GM18861 (cell line): Measurements from ENCODE around the gene LRR1.
A peak's percentile ranks its signal among the peaks of the same experiment; 100 is the strongest.
"Not testable (repeated sequence)": the region's sequence is repeated elsewhere in the genome, so short reads cannot be mapped to it uniquely, and the experiment has no call there.

ENCODE experiments used
- ATAC-seq: cut with Tn5 transposase; IDR thresholded peaks from one replicate; pipeline ENCODE4 v1.9.1; 2021; ENCODE audit not compliant: unreplicated experiment

Gene LRR1, protein sequence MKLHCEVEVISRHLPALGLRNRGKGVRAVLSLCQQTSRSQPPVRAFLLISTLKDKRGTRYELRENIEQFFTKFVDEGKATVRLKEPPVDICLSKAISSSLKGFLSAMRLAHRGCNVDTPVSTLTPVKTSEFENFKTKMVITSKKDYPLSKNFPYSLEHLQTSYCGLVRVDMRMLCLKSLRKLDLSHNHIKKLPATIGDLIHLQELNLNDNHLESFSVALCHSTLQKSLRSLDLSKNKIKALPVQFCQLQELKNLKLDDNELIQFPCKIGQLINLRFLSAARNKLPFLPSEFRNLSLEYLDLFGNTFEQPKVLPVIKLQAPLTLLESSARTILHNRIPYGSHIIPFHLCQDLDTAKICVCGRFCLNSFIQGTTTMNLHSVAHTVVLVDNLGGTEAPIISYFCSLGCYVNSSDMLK

DNA sequence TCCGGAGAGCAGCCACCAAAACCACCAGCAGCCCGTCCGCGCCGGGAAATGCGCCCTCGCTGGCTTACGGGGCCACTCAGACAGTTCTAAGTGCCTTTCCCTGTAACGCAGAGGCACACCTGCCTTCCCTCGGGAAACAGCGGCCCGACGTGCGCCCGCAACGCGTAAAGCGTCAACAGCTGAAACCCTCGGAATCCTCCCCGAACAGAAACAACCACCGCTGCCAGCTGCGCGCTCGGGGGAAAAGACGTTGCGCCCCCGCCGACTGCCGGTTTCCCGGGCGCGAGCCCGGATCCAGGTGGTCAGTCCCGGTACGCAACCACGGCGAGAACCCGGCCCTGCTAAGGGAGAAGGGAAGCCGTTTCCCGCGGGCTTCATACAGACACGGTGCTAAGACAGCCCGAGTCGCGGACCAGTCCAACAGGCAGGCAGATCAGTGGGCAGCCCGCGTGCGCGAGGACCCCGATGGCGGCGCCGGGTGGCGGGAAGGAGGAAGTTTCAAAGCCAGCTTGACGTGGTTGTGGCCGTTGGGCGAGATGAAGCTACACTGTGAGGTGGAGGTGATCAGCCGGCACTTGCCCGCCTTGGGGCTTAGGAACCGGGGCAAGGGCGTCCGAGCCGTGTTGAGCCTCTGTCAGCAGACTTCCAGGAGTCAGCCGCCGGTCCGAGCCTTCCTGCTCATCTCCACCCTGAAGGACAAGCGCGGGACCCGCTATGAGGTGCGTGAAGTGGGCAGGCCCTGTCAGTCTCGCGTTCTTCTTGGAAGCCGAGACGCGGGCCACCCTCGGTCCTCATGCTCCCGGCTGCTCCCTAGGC lies at the start of gene LRR1:
Gene LRR1 (plus strand): TSS at position 456 of the 816 bp plus-strand sequence. CDS start 81 bp downstream, at position 537.
- peak; percentile 43 for ATAC-seq

DNA sequence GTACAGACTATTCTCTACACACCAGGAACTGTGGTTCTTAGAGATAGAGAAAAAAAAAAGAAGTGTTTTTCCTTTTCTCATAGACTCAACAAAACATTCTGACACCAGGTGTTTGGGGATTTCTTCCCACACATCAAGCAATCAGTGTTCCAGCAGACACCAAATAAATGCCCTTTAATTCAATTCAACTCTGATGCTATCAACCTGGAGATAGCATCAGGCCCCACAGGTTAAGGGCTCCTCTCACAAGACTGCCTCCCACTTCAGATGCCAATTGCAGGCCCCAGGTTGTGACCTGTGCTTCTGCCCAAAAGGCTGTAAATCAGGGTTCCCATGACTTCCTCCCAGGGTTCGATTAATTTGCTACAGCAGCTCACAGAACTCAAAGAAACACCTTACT lies 49.3 kb upstream of the LRR1 start:
- ATAC-seq: no peak

DNA sequence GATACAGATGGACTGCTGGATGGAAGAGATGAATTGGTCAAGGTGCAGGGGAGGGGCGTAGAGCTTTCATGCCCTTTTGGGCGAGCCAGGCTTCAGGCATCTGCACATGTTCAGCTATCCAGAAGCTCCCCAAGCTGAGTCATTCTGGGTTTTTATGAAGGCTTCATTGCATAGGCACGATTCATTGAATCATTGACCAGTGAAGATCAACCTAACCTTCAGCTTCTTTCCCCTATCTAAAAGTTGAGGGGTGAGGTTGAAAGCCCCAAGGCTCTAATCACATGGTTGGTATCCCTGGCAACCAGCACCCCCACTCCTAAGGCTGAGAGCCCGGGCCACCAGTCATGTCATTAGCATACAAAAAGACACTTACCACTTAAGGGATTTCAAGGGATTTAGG lies 48.9 kb upstream of the LRR1 start:
- ATAC-seq: no peak

DNA sequence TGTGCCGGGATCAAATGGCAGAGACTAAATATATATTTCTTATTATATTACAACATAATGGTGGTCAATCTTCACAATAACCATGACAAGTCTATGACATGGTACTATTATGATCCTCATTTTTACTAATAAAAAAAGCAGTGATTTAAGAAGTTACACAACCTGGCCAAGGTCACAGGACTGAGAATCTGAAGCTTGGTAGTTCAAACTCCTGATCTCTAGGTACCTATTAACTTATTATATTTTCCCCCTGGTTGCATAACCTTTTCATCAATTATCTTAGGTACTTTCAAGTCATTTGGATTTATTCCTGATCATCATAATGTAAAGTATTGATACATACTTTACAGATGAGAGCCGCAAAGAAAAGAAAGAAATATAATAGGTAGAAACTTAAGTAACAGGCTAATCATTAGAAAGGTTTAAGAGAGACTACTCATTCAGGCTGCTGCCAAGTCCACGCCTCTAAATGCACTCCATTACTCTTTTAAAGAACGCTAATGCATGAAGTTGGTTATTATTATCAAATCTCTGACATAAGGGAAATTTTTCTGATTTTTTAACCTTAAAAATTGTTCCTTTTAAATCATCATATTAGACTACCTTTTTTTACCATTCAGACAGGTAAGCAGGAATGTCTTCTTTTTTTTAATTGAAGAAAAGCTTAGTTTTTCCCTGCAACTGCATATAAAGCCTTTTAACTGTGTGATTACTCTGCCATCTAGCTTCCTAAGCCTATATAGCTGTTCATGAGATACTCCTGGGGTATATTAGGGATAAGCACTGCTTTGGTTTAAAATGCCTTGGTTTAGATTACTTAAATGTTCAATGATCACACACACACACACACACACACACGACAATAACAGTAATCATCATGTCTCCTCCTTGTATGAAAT lies 48.2 kb upstream of the LRR1 start:
- ATAC-seq: no peak

DNA sequence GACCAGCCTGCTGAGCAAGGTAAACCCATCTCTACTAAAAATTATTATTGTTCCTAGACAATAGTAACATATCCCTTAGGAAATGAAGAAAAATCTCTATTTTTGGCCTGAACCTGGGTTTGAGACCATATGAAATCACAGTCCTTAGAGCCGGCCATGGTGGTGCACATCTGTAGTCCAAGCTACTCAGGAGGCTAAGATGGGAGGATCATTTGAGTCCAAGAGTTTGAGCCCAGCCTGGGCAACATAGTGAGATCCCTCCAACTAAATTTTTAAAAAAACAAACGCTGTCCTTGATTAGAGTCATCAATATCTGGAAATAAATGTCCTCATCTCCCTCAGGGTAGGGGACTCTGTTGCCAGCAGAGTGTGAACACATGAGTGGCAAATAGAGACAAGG lies 47.2 kb upstream of the LRR1 start:
- no peak for ATAC-seq

DNA sequence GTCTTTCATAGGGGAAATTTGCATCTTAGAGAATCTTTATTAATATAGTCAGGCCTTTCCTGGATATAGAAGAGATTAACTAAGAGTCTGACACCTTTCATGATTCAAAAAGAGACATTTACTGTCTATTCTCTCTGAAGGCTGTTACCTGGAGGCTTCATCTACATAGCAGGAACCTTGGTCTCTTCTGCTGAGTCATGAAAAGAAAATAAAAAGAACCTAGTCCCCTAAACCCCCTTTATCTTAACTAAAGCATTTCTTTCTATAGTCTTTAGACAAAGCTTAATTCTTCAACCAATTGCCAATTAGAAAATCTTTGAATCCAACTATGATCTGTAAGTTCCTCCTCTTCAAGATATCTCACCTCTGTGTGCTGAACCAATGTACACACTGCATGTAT lies 45.6 kb upstream of the LRR1 start:
- no peak for ATAC-seq

DNA sequence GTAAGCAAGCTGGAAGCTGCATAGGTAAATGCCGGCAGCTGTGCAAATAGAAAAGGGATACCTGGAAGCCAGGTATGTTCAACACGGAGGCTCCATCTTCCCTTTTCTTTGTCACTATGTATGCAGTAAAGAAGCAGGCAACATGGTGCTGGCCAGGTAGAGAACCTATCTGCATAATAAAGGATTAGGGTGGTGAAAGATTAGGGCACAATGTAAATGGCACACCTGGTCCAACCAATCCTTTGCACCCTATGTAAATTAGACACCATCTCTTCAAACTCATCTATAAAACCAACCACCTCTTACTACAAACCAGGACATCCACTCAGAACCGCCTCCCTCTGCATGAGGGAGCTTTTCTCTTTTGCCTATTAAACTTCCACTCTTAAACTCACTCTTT lies 44.8 kb upstream of the LRR1 start:
- no peak for ATAC-seq

DNA sequence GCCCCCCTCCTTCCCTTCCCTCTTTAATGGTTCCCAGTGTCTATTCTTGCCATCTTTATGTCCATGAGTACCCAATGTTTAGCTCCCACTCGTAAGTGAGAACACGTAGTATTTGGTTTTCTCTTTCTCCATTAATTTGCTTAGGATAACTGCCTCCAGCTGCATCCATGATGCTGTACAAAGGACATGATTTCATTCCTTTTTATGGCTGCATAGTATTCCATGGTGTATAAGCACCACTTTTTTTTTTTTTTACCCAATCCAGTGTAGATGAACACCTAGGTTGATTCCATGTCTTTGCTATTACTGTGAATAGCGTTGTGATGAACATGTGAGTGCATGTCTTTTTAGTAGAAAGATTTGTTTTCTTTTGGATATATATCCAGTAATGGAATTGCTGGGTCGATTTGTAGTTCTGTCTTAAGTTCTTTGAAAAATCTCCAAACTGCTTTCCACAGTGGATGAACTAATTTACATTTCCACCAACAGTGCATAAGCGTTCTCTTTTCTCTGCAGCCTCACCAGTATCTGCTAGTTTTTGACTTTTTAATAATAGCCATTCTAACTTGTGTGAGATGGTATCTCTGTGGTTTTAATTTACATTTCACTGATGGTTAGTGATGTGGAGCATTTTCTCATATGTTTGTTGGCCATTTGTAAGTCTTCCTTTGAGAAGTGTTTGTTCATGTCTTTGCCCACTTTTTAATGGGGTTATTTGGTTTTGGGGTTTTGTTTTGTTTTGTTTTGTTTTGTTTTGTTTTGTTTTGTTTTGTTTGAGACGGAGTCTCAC lies 38.6 kb upstream of the LRR1 start:
- no peak for ATAC-seq

DNA sequence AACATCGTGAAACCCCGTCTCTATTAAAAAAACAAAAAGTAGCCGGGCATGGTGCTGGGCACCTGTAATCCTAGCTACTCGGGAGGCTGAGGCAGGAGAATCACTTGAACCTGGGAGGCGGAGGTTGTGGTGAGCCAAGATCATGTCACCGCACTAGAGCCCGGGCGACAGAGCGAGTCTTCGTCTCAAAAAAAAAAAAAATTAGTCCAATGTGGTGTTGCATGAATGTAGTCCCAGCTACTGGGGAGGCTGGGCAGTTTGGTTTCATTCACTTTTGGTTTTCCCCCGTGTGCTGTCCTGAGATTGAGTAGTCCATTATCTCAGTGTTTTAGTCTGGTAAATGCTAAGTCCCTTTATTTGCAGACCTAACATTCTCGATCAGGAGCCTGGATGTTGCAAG lies 32.0 kb upstream of the LRR1 start:
- ATAC-seq: no peak

DNA sequence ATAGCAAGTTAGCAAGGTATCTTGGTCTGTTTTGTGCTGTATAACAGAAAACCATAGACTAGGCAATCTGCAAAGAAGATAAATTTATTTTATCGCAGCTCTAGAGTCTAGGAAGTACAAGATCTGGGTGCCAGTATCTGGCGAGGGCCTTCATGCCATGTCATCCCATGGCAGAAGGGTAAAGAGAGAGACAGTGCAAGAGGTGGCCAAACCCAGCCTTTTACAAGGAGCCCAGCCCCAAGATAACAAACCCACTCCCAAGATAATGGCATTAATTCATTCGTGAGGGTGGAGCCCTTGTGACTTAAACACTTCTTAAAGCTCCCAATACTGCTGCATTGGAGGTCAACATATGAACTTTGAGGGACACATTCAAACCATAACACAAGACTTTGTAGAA lies 29.5 kb upstream of the LRR1 start:
- ATAC-seq: no peak

DNA sequence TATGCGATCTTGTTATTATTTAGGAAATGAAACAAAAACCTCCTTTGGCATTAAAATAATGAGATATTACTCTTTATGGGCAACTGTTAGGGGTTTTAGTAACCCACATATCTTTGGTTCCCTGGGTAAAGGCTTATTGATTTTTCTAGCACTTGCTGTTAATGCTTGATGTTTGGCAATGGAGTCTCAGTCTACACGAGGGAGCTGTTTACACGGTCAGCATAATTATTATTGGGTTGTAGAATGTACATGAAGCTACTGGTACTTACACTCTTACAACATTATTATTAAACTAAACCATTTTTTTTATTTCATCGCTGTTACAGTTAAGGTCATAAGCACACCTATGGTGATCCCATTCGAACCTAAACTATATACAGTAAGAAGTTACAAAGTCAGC lies 24.7 kb upstream of the LRR1 start:
- ATAC-seq: no peak

DNA sequence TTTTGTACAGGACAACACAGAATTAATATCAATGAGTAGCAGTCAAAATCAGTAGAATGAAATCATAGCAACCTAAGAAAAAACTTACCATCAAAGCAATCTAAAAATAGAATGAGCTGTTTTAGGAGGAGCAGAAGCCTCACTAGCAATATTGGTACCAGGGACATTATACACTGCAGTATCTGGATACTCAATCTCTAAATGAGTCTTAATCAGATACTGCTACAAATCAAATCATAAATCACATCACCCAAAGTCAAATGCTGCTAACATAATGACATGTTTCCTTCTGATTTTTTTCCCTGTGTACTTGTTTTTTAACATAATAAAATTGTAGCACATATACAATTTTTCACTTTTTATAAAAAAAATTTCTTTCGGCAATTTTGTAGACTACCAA lies 20.6 kb upstream of the LRR1 start:
- ATAC-seq: no peak

DNA sequence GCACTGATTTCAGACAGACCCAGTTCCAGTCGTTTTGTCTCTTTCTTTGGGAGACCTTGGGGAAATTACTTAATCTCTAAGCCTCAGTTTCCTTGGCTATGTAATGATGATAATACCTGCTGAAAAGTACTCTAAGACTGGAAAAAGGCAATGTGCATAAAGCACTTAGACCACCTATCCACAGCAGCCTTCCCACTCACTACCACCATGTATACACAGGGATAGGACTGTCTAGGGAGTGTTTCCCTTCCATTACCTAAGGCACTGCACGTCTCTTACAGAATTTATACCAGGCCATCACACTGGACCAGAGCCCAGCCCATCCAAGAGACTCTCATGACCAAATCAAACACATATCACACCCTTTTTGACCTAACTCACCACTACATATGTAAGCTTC lies 18.9 kb upstream of the LRR1 start:
- no peak for ATAC-seq

DNA sequence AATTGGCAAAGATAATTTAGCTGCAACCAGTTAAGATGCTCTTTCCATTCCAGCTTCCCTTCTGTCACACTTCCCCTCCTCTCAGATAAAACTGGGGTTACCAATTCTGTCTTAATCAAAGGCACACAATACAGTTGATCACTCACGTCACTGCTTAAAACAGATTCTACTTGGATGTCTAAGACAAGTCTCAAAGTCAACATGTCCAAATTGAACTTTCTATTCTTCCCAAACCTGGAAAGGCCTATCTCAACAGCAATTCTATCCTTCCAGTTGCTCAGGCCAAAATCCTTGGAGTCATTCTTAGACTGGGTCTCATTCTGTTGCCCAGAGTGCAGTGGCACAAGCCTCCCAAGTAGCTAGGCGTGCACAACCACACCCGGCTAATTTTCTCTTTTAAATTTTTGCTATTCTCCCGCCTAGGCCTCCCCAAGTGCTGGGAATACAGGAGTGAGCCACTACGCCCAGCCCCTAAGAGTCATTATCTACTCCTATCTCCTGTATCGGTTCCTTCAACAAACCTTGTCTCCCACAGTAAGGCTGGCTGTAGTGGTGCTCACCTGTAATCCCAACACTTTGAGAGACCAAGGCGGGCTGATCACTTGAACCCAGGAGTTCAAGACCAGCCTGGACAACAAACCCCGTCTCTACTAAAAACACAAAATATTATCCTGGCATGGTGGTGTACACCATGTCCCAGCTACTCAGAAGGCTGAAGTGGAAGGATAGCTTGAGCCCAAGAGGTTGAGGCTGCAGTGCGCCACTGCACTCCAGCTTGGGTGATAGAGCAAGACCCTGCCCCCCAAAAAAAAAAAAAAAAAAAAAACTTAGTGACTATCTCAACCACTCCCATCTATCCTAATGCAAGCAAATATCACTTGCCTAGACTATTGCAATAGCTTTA lies 17.3 kb upstream of the LRR1 start:
- ATAC-seq: no peak

DNA sequence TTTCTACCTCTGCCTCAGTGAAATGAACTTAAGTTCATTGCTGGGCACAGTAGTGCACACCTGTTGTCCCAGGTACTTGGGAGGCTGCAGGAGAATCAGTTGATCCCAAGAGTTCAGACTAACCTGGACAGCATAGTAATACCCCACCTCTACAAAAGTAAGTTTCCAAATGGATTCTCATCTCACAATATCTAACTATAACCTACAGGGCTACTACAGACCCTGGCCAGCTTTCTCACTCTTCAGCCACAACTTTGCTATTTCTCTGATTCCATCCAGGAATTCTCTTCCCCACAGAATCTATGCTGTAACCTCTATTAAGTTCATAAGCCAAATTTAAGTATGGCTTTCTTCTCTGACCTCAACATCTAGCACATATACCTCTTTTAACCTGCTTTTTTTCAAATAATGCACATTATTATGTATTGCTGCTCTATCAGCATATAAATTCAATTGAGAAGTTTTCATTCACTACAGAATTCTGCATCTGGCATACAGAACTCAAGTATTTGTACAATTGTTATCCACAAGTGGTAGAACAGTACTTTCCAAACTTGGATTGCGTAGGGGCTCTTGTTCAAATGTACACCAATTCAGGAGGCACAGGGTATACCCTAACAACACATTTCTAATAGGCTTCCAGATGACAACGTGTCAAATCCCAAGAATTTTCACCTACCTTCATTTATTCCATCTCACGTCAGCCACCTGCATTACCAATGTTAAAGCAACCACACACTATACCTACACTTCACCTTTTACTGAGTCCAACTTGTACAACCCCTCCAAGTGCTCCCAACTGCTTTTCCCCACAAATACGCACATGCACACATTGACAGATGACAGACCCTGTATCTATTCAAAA lies 16.4 kb upstream of the LRR1 start:
- no peak for ATAC-seq

DNA sequence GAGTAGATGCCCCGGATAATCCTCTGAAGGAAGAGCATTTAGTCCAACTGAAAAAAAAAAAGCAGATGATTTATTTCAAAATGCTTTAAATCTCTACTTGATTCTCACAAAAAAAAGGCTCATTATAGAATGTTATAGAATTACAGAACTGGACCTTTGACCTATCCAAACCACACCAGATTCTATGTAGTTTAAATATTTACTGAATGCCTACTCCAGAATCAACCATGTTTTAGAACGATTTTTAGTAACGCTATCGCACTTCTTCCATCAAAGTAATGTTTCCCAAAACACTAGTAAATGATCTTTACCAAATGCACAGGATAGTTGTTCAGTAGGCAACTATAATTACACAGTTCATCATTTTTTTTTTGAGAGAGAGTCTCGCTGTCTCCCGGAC lies 15.1 kb upstream of the LRR1 start:
- ATAC-seq: no peak

DNA sequence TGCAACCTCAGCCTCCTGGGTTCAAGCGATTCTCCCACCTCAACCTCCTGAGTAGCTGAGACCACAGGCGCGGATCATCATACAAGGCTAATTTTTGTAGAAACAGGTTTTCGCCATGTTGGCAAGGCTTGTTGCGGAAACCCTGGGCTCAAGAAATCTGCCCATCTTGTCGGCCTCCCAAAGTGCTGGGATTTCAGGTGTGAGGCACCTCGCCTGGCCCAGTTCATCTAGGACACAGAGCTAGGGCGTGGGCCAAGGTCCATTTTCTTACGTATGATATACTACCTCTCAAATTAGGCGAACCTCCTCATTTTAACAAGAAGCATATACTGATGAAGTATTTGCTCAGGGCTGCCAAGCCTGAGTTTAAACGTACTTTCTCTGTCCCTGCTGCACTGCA lies 14.7 kb upstream of the LRR1 start:
- no peak for ATAC-seq

DNA sequence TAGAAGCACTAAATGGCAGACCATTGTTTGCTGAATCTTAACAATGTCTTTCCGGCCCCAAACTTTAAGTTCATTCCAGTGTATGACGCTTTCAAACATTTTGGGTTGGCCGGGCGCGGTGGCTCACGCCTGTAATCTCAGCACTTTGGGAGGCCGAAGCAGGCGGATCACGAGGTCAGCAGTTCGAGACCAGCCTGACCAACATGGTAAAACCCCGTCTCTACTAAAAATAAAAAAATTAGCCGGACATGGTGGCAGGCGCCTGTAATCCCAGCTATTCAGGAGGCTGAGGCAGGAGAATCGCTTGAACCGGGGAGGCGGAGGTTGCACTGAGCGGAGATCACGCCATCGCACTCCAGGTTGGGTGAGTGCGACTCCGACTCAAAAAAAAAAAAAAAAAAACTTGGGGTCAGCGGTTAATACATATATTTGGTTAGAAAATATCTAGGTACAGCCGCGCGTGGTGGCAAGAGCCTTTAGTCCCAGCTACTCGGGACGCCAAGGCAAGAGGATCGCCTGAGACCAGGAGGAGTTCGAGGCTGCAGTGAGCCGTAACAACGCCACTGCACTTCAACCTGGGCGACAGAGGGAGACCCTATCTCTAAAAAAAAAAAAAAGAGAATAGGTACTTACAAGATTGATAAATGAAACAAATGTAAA lies 13.6 kb upstream of the LRR1 start:
- ATAC-seq: not testable (repeated sequence)
